Measurements from ENCODE around the gene PDE9A.

Gene PDE9A

GRCh38 chr21:42616941-42617340 is 36.5 kb upstream of the PDE9A start:
- in situ Hi-C loops (cut with HindIII; ENCODE audit: low sequenced_read_pairs): loop anchor here (10.0 kb wide), 1 partner anchor 118 kb away; no protein-coding TSS in a partner anchor
- H3K4me3 ChIP-seq (ENCODE audit: low read depth, low read length): no peak overlapping the region
- no peak for DNase-seq (ENCODE audit: low read depth)
- no peak for TF ChIP-seq CTCF (IDR thresholded peaks at IDR 0.05; ENCODE audit: low read depth, low read length, missing control alignments)

- no peak overlapping the region for H3K4me3 ChIP-seq (ENCODE audit: low read depth, low read length)
- in situ Hi-C loops (cut with HindIII; ENCODE audit: low sequenced_read_pairs): loop anchor here (10.0 kb wide), 1 partner anchor 117 kb away; no protein-coding TSS in a partner anchor
- DNase-seq (ENCODE audit: low read depth): no peak
- TF ChIP-seq CTCF (IDR thresholded peaks at IDR 0.05; ENCODE audit: low read depth, low read length, missing control alignments): no peak
Measured at GRCh38 chr21:42617486-42617885, 35.9 kb upstream of the PDE9A start.

- TF ChIP-seq CTCF (IDR thresholded peaks at IDR 0.05; ENCODE audit: low read depth, low read length, missing control alignments): no peak
- in situ Hi-C loops (cut with HindIII; ENCODE audit: low sequenced_read_pairs): loop anchor here (10.0 kb wide), 1 partner anchor 116 kb away; no protein-coding TSS in a partner anchor
- H3K4me3 ChIP-seq (ENCODE audit: low read depth, low read length): no peak overlapping the region
- no peak for DNase-seq (ENCODE audit: low read depth)
Measured at GRCh38 chr21:42618707-42619102, 34.7 kb upstream of the PDE9A start.

- H3K4me3 ChIP-seq (ENCODE audit: low read depth, low read length): no peak overlapping the region
- TF ChIP-seq CTCF (IDR thresholded peaks at IDR 0.05; ENCODE audit: low read depth, low read length, missing control alignments): no peak
- in situ Hi-C loops (cut with HindIII; ENCODE audit: low sequenced_read_pairs): loop anchor here (10.0 kb wide), 1 partner anchor 116 kb away; no protein-coding TSS in a partner anchor
- DNase-seq (ENCODE audit: low read depth): no peak
Measured at GRCh38 chr21:42619166-42619565, 34.3 kb upstream of the PDE9A start.

- no peak for DNase-seq (ENCODE audit: low read depth)
- no peak overlapping the region for H3K4me3 ChIP-seq (ENCODE audit: low read depth, low read length)
- in situ Hi-C loops (cut with HindIII; ENCODE audit: low sequenced_read_pairs): loop anchor here (10.0 kb wide), 1 partner anchor 115 kb away; no protein-coding TSS in a partner anchor
- no peak for TF ChIP-seq CTCF (IDR thresholded peaks at IDR 0.05; ENCODE audit: low read depth, low read length, missing control alignments)
Measured at GRCh38 chr21:42619841-42620240, 33.6 kb upstream of the PDE9A start.

GRCh38 chr21:42621166-42621818 is 32.1 kb upstream of the PDE9A start:
- DNase-seq (ENCODE audit: low read depth): no peak
- in situ Hi-C loops (cut with HindIII; ENCODE audit: low sequenced_read_pairs): no loop called here
- TF ChIP-seq CTCF (IDR thresholded peaks at IDR 0.05; ENCODE audit: low read depth, low read length, missing control alignments): no peak
- H3K4me3 ChIP-seq (ENCODE audit: low read depth, low read length): no peak overlapping the region

All from astrocyte of the cerebellum (primary cell).